NAMALWA (cell line): ENCODE results near the gene KIRREL3.
"Not testable (repeated sequence)": the region's sequence is repeated elsewhere in the genome, so short reads cannot be mapped to it uniquely, and the experiment has no call there.

Experiments
- DNase-seq: peaks from one replicate; pipeline ENCODE4 v3.0.0-alpha.2; 2015; ENCODE audit warnings: low spot score

The KIRREL3 gene

DNA sequence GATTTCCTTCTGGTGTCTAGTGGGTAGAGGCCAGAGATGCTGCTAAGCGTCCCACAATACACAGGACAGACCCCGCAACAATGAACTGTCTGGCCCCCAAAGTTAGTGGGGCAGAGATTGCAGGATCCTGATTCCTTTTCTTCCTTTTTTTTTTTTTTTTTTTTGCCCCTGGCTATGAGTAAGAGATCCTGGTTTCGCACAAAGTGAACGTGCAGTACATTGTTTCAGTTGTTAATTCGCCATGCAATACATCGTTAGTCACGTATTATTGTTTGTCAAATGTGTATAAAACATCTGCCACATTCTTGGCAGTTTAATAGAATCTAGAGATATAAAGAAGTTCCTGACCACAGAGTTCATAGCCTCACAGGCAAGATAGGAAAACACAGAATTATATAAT is 624.8 kb downstream of the KIRREL3 start:
- DNase-seq = no peak

GRCh38 chr11:126374562-126375300 is 625.8 kb downstream of the KIRREL3 start:
- not testable (repeated sequence) for DNase-seq

GRCh38 chr11:126373389-126374066 is 627.0 kb downstream of the KIRREL3 start:
- not testable (repeated sequence) for DNase-seq
